ENCODE results near the gene SELPLG. TPM values are rescaled to one million over a fixed set of nuclear protein-coding genes. Genes with fewer than 3 reads are reported as not detected.
"Not testable (repeated sequence)": the region's sequence is repeated elsewhere in the genome, so short reads cannot be mapped to it uniquely, and the experiment has no call there.

The SELPLG gene
- polyA plus RNA-seq, 4 donors, result 2.2 to 4.7 (median 2.3) TPM

DNA sequence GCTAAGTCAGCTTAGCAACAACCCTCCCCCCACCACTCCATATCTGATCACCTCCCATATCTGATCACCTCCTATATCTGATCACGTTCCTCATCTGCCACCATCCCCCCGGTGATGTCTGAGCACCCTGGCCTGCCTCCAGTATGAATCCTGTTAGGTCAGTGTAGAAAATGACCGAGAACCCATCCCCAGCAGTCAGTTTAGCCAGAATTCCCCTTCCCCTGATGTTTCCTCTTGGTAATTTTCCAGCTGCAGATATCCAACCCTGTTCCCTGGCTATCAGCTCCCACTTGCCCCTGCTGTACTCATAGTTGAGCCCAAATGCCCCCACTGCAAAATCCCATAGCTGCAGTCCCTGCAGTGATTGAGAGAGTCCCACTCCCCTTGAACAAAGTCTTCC is 12.5 kb downstream of the SELPLG start:
- DNase-seq (ENCODE audit: low read depth in 4 of 4, low spot score in 3 of 4), result no peak

DNA sequence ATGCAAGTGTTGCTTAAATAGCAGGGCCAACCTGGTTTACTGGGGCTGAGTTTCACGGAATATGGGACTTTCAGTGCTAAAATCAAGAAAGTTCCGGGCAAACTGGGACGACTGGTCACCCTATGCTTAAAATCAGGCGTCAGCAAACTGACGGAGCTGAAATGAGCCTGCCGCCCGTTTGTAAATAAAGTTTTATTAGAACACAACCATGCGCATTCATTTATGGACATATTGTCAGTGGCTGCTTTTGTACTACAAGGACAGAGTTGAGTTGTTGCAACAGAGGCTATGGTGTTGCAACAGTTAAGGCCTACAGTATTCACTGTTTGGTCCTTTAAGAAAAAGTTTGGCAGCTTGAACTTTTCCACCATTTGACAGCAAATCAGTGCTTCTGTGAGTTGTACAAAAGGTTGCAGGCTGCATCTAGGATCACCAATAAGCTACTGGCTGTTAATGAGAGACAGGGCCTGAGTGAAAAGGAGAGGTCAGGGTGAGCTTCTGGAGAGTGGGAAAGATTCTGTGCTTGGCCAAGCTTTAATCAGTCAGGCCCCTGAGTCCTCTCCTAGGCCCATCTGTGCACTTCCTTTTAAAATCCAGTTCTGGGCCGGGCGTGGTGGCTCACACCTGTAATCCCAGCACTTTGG is 13.3 kb downstream of the SELPLG start:
- DNase-seq (ENCODE audit: low read depth in 4 of 4, low spot score in 3 of 4), result no peak

DNA sequence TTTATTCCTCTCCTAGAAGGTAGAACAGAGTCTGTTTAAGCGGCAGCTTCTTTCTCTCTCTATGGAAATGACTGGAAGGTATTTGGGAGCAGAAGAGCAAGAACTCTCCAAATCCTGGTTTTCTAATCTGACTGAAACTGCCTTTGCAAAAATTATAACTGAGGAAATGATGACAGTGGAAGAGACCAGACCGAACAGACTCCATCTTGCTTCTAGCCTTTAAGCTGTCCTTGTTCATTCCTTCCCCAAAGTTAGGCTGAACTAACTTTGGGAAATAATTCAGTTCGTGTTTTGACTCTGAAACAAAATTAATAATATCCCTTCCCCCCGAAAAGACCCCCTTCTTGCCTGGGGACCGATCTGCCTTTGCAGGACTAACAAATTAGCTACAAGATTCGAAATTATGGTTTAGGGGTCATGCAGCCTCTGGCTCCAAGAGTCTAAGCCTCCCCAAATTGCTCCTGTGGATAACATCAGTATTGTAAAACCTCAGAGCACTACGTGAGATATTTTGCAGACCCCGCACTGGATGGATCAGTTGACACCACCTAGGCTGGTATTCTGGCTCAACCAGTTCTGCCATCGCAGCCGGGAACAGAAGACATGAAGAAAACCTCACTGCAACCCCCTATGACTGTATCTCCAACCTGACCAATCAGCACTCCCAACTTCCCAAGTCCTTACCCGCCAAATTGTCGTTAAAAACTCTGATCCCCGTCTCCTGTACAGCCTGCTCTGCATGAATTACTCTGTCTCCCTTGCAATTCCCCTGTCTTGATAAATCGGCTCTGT is 14.1 kb downstream of the SELPLG start:
- no peak for DNase-seq (ENCODE audit: low read depth in 4 of 4, low spot score in 3 of 4)

DNA sequence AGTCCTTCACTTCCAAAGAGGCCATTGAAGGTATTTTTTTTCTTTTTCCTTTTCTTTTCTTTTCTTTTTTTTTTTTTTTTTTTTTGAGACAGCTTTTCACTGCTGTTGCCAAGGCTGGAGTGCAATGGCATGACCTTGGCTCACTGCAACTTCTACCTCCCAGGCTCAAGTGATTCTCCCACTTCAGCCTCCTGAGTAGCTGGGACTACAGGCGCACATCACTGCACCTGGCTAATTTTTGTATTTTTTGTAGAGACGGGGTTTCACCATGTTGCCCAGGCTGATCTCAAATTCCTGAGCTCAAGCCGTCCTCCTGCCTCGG is 14.8 kb downstream of the SELPLG start:
- DNase-seq (ENCODE audit: low read depth in 4 of 4, low spot score in 3 of 4), result not testable (repeated sequence)

DNA sequence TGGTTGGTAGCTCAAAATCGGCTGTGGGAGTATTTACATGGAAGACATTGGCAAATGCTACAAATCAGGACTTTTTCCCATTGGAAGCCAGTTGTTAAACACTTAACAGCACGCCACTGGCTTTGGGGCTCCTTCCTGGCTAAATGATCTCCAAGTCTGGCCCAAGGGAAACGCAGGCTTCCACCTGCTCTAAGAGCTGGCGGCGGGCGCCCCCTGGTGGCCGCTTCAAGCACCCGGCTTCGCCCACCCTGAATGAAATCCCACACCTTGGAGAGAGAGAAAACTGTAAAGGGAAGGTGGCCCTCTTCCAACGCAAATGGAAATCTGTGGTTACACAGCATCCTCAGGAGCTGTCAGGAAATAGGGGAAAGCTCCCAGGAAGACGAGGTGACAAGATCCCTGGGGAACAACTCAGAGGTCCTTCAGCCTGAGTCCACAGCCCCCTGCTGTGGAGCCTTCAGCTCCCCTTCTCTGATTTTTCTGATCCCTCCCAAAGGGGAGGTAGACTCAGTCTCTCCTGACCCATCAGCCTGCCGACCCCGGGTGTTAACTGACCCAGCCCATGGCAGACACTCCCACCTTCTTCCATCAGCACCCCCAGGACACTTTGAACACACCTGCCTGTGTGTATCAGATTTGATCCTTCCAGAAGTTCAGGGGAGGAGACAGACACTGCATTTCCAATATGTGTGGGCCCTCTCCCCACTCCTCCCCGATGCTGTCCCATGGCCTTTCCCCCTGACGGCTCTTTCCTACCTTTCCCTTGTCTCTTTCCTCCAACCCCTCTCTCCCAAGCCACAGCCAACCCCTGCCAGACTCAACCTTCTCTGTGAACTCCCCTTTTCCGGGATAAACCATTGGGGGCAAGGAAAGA is 15.4 kb downstream of the SELPLG start:
- DNase-seq (ENCODE audit: low read depth in 4 of 4, low spot score in 3 of 4), result peak in 3 of 4 donors; percentile 51 to 66 (median 57)

DNA sequence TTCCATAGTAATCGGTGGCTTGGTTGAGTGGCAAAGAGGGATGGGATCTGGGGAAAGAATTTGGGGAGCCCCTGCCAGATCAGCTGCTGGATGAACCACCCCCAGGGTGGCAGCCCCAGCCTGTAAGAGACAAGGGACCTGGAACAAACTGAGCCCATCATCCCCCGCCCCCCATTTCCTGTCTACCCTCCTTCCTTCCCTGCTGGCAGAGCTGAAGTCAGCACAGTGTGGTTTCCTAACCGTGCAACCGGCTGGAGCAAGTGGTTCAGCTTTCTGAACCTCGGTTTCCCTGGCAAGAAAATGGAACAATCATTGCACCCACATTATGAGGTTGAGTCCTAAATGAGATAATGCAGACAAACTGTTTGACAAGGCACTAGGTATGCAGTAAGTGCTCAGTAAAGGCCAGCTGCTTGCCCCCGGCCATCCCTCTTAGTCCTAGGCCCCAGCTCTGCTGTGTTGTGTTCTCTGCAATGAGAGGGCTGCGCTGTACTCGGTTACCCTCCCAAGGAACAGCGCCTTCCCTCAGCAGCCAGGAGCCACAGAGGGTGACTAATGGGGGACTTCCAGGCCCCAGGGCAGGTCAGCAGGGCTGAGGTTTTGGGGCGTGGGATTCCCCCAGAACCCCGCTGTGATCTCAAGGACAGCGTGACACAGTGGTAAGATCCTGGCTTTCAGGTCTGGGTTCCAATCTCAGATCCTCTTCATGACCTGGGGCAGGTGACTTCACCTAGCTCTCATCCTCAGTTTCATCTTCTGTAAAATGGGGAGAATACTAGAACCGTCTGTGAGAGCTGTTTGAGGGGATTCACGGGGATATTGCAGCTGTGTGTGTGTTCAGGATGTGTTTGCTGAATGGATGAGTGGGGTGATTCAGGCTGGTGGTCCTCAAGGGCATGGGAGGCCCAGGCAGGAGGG is 16.5 kb downstream of the SELPLG start:
- no peak for DNase-seq (ENCODE audit: low read depth in 4 of 4, low spot score in 3 of 4)

DNA sequence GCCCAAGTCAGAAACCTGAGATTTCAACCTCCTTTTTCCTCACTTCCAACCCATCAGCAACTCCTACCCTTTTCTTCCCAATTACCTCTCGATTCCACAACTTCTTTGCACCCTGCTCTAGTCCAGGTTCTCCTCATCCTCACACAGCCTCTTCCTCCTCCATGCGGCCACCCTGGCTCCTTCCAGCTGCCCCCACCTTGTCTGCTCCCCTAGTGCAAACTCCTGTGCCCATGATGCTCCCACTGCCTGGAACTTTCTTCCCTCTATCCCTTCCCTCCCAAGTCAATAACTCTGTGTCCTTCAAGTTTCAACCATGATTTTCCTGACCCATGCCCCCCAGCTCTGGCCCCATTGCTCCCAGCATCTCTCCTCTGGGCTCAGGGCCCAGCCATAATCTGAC is 17.3 kb downstream of the SELPLG start:
- DNase-seq (ENCODE audit: low read depth in 4 of 4, low spot score in 3 of 4), result no peak

DNA sequence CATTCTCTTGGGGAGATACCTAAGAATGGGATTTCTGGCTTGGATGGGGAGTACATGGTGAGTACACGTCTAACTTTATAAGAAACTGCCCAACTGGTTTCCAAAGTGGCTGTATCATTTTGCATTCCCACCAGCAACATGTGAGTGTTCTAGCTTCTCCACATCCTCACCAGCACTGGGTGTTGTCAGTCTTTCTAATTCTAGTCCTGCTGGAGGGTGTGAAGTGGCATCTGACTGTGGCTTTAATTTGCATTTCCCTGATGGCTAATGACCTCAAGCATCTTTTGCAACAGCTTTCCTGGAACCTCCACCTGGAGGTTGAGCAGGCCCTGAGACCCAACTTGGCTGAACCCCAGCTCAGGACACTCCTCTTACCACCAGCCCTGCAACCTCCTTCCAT is 17.8 kb downstream of the SELPLG start:
- no peak for DNase-seq (ENCODE audit: low read depth in 4 of 4, low spot score in 3 of 4)

DNA sequence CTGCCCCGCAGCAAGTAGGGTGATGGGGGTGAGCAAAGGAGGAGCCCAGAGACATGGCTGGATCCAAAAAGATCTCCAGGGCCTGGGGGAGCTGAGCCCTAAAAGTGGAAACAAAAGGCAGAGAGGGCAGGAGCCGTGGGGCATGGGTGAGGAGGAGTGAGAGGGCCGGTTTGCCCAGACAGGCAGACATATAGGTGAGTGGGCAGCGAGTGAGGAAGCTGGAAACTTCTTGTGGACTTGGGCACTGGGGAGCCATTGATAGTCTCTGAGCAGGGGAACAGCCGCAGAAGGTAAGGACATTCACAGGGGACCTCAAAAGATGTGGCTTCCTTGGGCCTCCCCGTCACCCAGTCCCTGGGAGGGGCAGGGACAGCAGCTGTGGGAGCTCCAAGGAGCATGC is 19.1 kb downstream of the SELPLG start:
- DNase-seq (ENCODE audit: low read depth in 4 of 4, low spot score in 3 of 4), result no peak

DNA sequence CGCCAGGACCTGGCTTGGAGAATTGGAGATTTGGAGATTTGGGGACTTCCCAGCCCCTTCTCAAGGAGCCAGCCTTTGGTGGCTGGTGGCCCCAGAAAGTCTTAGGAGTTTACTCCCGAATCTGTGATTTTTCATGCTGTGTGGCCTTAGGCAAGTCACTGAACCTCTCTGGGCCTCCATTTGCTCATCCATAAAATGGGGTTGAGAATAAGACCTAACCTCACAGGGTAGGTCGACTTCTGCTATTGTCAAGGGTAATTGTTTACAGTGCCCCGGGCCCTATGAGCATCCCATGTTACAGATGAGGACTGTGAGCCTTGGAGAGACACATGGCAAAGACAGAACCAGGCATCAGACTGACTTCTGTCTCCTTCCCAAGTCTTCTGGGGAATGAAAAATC is 19.7 kb downstream of the SELPLG start:
- no peak for DNase-seq (ENCODE audit: low read depth in 4 of 4, low spot score in 3 of 4)

DNA sequence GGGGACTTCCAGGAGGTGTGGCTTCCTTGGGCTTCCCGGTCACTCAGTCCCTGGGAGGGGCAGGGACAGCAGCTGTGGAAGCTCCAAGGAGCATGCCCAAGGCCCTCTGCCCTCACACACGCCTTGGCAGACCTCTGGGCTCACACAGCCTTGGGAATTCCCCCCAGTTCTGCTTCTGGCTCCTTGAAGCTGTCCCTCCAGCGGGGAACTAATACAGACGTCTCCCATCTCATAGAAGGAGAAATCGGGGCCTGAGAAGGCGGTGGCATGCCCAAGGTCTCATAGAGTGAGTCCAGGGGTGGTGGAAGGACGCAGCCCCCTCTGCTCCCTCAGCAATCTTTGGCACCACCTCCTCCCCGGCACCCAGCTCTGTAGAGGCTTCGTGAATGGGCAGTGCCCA is 20.1 kb downstream of the SELPLG start:
- DNase-seq (ENCODE audit: low read depth in 4 of 4, low spot score in 3 of 4), result no peak

DNA sequence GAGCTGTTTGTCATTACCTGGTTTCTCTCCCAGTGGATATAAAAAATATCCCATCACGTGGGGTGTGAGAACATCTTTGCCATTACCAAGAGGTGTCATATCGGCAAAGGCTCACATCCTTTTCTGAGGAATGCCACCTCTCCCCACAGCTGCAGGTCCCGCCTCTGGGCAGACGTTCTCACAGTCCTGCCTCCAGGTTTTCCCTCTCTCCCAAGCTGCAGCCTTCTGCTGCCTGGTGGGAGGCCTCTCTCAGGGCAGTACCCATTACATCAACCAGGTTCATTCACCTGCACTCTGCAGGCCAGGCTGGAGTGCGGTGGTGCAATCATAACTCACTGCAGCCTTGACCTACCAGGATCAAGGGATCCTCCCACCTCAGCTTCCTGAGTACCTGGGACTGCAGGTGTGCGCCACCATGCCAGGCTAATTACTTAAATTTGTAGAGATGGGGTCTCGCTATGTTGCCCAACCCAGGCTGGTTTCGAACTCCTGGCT is 20.9 kb downstream of the SELPLG start:
- DNase-seq (ENCODE audit: low read depth in 4 of 4, low spot score in 3 of 4), result no peak

DNA sequence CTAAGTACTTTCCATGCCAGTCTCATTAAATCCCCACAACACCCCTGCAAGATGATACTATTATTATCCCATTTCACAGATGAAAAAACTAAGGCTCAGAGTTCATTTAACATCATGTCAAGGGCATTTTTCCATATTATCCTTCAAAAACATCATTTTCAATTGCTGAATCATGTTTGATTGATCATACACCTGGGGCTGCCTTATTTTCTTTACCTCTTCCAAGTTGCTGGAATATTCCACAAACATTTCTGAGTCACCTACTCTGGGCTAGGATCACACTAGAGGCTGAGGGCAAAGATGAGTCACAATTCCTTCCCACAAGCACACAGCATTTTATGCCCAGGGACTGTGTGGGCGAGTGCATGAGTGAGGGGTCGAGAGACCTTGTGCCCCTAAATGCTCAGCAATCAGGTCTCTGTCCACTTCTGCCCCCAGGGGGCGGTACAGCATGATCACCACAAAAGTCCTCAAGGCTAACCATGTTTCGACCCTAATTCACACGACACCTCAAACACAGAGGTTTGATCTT is 21.7 kb downstream of the SELPLG start:
- DNase-seq (ENCODE audit: low read depth in 4 of 4, low spot score in 3 of 4), result no peak

DNA sequence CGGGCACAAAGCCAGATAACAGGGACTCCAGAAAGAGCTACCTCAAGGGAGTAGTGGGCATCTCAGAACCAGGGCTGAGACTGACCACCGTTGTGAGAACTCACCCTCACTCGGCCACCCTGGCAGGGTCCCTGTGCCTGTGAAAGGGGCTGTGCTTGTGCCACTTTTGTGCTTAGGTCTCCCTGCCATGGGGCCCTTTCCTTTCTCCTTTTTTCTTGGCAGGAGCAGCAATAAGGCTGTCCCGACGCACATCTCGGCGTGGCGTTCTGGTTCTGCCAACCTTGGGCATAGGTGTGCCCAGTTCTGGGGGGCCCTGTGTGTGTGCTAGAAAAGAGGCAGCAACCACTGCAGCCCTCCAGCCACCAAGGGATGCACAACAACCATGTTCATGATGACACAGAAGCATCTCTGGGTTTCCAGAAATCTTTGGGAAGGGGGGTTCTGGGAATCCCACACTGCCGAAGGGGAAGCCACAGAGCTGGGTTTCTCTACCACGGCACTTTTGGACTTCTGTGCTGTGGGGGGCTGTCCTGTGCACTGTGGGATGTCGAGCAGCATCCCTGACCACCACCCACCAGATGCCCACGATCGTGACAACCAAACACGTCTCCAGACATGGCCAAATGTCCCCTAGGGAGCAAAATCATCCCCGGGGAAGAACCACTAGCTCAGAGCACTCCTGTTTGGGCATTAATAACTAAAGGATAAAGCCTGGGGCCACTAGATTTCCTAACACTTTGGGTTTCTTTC is 22.7 kb downstream of the SELPLG start:
- DNase-seq (ENCODE audit: low read depth in 4 of 4, low spot score in 3 of 4), result no peak

DNA sequence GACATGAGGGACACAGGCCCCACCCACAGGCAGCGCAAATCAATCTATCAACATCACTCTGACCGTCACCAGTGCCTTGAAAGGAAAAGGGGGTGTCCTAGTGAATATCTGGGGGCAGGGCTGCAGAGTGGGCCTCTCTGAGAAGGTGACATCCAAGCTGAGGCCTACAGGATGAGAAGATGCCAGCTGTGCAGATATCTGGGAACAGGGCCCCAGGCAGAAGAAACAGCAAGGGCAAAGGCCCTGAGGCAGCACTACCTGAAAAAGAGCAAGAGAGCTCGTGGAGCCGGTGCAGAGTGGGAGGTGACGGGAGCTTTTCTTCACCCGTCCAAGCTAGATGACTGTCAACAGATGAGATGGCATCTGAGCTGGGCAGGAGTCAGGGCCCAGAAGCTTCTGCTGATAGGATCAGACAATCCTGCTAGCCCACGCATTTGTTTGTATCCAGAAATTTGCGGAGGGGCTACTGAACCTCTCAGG is 23.3 kb downstream of the SELPLG start:
- DNase-seq (ENCODE audit: low read depth in 4 of 4, low spot score in 3 of 4), result no peak

DNA sequence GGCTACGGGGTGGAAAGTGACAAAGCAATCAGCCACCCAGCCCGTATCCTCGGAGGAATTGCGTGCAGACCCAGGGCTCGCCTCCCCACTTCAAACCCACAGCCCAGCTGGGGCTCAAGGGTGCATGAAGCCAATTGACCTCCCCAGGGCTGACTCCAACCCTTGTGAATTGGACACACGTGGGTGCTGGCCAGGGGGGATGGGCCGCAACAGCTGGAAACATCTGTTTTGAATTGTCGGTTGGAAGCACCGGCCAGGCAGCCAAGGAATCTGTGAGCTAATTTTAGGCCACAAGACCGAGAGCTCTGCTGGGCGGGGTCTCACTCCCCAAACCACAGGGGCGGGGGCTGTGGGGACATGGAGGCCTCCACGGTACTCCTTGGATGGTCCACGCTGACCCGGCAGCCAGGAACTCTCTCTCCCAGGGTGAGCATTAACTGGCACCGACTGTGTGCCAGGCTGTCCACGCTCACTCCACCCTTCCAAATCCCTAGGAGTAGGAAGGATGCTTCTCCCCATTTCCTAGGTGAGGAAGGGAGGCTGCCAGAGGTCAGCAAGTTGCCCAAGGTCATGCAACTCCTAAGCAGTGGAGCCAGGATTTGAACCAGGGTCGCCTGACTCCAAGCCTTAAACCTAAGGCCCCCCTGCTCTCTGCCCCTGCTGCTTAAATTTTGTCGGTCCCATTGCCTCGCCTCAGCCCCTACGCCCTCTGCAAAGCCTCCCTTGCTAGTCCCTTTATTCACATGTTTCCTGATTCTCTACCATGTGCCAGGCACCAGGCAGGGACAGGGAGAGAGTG is 24.0 kb downstream of the SELPLG start:
- peak in 3 of 4 donors; percentile 63 to 82 (median 73) for DNase-seq (ENCODE audit: low read depth in 4 of 4, low spot score in 3 of 4)

DNA sequence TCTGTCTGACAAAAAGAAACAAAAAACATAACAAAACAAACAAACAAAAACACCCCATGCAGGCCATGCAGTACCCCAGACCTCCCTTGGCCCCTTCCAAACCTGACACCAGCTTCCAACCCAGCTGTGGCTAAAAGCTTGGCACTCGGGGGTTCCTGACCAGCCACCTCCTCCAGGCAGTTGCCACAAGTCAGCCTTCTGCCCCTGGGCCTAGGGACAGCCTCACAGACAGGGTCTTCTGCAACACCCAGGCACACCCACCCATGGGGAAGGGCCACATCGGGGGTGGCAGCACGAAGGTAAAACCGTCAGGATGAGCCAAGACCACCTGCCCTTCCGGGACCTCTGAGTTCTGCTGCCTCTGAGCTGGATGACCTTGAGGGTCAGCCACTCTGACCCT is 25.1 kb downstream of the SELPLG start:
- DNase-seq (ENCODE audit: low read depth in 4 of 4, low spot score in 3 of 4), result no peak

DNA sequence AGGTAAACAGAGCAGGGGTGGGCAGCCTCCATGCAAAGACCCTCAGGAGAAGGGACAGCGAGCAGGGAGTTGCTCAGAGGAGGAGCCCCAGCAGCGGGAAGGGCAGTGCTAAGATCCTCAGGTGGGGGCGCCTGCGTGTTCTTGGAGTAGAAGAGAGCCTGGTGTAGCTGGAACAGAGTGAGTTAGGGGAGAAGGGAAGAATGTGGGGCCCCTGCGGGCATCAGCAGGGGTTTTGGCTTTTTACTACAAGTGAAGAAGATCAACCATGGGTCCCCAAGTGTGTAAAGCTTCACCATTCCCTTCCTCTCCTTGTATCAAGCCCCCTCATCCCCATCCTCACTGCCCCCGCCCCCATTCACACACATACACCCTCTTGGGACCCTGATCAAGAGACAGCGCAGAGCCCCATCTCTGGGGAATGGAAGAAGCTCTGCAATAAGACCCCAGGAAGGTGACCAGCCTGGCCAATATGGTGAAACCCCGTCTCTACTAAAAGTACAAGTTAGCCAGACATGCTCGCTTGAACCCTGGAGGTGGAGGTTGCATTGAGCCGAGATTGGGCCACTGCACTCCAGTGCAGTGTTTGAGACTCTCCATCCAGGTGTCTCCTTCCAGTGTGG is 25.6 kb downstream of the SELPLG start:
- no peak for DNase-seq (ENCODE audit: low read depth in 4 of 4, low spot score in 3 of 4)

All from left renal pelvis (tissue), 4 donors.